IPS DF 4.7 (cell line): ENCODE data around the gene GALNT7.
A peak's percentile ranks its signal among the peaks of the same experiment; 100 is the strongest.

Source experiments
- DNase-seq: peaks from one replicate; pipeline ENCODE4 v3.0.0-alpha.2; 2013; ENCODE audit warnings: low spot score; ENCODE audit errors: extremely low read depth

The GALNT7 gene

DNA sequence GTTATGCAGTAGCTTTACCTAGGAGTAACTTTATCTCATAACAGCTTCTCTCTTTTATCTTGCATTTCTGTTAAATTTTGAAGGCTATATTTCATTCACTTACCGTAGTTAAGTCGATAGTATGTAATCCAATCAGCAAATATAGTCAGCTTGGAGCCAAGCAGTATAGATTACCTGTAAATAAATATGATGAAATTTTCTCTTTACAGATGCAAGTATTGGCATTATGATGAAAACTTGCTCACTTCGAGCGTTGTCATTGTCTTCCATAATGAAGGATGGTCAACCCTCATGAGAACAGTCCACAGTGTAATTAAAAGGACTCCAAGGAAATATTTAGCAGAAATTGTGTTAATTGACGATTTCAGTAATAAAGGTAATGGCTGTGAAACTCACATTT, 123.3 kb downstream of the GALNT7 start:
- no peak for DNase-seq

DNA sequence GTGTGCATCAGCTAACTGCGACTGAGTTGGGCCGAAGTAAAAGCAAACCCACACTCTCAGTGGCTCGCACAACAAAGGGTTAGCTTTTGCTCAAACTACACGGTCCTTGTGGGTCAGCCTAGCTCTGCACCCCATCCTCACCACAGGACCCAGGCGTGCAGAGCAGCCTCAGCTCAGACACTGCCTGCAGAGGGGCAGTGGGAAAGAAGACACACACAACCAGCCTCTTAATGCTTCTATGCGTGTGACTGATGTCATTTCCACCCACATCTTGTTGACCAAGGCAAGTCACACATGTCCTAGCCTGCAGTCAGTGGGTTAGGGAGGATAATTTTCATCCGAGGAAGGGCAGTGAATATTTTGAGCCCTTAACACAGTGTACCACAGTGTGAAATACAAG, 125.1 kb downstream of the GALNT7 start:
- DNase-seq, result no peak

- no peak for DNase-seq
Measured at GRCh38 chr4:173294444-173294843, 125.8 kb downstream of the GALNT7 start.

DNA sequence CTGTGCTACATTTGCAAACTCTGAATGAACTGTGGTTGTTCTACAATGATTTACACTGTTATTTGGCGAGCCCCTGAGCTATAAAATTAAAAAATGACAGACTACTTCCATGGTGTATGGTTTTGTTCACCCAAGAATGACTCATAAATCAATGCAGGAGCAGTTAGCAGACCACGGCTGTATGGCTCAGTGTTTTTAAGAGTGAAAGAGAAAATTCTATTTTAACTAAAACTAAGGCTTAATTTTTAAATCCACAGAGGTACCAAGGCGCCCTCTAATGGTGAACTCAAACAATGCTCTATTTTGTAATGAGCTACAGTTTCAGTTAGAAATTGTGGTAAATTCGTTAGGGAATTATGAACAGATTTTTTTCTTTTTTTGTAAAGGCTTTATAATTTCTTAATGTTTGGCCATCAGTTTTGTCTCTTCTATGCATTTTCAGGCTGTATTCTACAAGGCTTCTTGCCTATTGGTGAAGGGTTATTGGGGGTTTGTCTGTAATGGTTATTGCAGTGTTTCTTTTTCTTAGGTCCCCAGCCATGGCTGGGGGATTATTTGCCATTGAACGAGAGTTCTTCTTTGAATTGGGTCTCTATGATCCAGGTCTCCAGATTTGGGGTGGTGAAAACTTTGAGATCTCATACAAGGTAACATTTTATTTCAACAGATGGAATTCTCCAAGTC, 133.0 kb downstream of the GALNT7 start:
- no peak for DNase-seq

DNA sequence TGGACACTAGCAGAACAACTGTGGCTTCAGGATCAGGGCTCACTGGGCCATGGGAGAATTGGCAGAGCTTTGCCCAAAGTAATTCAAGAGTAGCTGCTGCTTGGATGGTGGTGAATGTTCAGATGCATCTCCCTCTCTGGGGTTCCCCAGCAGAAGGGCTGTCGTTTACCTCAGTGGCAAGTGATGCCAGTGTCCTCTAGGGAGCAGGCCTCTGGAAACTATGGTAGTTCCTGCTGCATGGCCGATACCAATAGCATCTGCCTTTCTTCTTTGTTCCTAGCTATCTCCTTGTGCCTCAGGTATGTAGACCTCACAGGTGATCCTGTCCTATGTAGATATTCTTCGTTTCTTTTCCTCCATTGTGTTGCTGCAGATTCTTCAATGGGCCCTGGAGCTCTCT, 139.2 kb downstream of the GALNT7 start:
- DNase-seq, result no peak

- DNase-seq, result no peak
Measured at GRCh38 chr4:173311368-173311767, 142.8 kb downstream of the GALNT7 start.

DNA sequence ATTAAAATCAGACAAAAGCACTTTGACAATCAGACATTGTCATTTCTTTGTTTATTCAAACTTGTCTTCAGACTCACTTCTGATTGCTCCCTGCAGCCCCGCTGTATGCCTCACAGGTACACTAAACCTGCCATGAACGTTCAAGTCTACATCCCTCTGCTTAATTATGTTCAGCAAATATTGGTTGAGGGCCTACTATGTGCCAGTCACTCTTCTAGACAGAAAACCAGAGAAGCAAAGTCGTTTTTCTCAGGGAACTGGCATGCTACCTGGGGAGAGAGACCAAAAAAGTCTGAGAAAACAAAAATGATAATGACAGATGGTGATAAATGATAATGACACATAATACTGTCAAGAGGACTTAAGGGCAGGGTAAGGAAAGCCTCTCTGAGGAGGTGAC, 146.1 kb downstream of the GALNT7 start:
- no peak for DNase-seq

DNA sequence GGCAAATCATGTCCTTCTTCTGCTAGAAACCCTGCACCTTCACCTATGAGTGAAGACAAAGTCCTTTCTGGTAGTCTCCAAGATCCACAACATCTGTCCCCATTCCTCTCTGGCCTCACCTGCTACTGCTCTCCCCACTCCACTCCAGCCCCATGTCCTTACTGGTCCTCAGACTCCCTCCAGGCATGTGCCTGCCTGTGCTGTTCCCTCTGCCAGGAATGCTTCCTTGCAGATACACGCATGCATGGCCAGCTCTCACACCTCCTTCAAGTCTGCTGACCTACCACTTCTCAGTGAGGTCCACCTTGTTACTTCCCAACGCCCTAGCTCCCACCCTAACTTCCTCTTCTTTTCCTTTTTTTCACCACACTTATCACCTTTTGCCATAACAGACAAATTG, 147.4 kb downstream of the GALNT7 start:
- DNase-seq, result no peak

DNA sequence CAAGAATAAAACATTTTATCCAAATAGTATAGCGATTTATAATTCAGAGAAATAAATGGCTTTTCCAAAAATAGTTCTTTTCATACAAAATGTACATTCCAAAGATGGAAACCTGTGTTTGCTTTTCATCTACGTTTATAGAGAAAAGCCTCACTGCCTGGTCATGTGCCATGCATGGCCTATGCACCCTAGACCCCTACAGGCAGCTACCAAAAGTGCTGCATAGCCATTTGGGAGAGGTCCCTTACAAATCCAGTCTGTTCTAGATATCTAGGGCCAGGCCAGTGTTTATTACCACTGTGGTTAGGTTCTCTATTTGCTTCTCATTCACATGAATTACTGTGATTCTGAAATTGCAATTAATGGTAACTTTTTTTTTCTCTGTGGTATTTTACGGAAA, 148.4 kb downstream of the GALNT7 start:
- no peak for DNase-seq

GRCh38 chr4:173318240-173318639, 149.6 kb downstream of the GALNT7 start:
- no peak for DNase-seq

GRCh38 chr4:173318648-173319211, 150.1 kb downstream of the GALNT7 start:
- DNase-seq, result no peak

DNA sequence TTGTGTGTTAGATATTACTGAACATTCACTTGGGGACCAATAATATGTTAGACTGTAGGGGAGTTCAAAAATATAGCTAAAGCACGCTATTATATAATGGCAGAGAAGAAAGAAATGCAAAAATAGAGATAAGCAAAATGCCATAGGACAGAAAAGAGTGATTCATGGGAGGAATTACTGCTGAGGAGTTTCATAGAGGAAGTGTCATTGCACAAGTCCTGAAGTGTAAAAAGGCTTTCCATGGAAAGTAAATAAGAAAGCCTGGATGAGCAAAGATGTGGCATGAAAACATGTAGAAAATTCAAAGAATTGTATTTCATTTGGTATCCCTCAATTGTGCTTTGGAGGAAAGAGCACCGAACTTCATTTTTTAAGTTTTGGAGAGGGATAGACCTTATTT, 151.1 kb downstream of the GALNT7 start:
- DNase-seq, result no peak

DNA sequence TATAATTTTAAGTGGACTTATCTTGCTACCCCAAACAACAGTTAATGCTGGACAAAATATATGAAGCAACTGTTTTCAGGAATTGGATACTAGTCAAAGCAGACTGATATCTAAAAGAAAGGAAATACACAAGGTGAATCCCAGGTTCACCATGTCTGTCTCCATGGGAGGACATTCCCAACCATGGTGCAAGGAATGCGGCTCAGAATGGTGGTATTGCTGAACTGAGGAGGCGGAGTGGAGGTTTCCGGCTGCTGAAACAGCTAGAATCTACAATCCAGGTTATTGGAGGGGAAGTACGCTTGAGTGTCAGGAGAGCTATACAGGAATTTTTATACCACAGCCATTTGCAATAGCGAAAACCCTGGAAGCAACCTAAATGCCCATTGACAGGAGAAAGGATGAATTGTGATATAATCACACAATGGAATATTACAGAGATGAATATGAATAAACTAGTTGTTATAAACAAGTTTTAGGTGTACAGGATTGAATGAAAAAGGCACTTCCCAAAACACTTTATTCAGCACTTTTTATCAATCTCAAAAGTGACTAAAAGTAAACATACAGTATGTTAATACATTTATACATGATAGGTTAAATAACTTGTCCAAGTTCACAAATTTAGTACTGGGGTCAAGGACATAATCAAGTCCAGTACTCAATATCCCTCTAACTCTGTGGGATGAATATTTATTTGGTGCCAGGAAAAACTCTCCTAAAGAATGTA, 156.6 kb downstream of the GALNT7 start:
- no peak for DNase-seq

- no peak for DNase-seq
Measured at GRCh38 chr4:173328236-173328901, 159.8 kb downstream of the GALNT7 start.

DNA sequence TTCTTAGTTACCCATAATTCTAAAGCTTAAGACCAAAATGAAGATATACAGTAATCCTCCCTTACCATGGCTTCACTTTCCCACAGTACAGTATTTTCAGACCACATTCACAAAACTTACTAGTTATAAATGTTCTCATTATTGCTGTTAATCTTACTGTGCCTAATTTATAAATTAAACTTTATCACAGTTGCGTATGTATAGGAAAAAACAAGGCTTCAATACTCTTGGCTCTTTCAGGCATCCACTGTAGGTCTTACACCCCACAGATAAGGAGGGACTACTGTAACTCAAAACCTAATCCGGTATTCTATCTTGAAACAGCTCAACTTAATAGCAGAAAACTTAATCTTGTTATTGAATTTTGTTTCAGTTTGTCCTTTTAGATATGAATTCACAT, 162.0 kb downstream of the GALNT7 start:
- no peak for DNase-seq

GRCh38 chr4:173332021-173332487, 163.4 kb downstream of the GALNT7 start:
- no peak for DNase-seq

DNA sequence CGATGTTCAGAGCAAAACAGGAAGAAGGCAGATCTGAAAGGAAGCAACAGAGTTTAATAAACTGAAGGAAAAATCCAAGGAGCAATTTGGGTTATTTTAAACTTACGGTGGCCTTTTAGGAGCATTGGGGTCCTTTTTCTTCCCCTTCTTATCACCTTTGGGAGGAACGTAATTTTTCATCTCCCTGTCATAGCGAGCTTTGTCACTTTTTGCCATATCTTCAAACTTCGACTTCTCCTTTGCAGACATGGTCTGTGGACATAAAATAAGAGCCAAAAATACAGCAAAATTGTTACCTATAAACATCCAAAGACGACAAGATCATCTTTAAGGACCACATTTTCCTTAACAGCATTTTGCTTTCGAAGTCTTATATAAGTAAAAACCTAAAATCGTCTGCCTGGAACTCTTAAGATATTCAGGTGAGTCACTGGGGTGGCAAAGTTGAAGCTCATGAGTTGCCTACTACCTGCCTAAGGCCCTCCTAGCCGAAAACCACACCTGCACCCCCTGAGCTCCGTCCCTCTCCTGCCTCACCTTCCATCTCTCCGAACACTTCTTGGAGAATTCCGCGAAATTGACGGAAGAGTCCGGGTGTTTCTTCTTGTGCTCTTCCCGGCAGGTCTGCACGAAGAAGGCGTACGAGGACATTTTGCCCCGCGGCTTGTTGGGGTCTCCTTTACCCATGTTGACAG, 164.5 kb downstream of the GALNT7 start:
- DNase-seq, result no peak

DNA sequence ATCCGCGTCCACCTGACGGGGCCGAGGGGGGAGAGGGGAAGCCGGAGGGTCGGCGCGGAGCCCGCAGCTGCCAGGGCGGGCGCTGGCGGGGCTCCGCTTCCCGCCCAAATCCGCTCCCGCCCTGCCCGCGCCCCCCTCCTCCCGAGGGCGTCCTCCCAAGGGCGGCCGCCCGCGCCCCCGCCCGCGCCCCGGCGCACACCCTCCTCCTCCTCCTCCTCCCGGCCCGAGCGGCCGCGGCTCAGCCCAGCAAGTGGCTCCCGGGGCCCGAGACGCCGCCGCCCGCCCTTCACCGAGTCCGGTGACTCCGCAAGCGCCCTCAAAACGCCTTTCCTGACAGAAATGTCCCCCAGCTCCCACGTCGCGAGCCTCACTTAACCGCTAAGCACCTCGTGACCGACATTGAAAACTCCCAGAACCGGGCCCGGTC, 165.1 kb downstream of the GALNT7 start:
- DNase-seq, result no peak

GRCh38 chr4:173334085-173334890, 165.7 kb downstream of the GALNT7 start, which contains the start of gene HMGB2:
Gene HMGB2, minus strand, starts transcription at chr4:173334358. Its CDS starts 709 bp downstream, at chr4:173333649.
- peak; percentile 98 for DNase-seq
